ENCODE measurements around the gene SPC25.

DNA sequence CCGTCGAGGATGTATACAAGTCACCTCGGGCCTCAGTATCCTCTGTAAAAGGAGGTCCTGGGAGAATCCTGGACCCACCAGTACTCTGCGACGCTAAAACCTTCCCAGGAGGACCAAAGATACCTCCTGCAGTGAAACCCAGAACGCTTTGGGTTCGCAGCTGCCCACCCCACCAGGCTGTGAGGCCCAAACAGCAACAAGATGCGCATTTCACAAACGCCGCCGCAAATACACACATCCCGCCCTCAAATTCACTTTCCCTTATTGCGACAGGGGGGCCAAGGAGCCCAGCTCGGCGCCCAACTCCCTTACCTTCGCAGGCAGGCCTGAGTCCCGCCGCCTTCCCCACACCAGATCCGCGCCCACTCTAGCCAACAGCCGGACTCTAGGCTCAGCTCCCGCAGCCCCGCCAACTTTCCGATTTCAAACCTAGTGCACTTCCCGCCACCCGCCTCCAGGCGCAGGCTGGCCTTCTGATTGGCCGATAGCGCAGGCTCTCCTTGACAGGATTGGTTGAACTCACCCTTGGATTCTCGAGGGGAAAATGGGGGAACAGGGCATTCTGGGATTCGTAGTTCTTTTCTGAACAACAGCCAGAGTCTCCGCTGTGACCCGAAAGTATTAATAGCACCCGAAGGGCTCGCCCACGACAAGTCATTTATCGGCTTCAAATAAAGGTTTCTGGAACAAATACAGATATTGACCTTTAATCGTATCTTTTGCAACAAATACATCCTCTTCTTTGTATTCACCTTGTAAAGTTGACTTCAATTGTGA, at the start of gene SPC25:
- no peak for TF ChIP-seq ZNF121 (CRISPR knock-in tag; IDR thresholded peaks at IDR 0.05)
- TF ChIP-seq, protein P1, sequence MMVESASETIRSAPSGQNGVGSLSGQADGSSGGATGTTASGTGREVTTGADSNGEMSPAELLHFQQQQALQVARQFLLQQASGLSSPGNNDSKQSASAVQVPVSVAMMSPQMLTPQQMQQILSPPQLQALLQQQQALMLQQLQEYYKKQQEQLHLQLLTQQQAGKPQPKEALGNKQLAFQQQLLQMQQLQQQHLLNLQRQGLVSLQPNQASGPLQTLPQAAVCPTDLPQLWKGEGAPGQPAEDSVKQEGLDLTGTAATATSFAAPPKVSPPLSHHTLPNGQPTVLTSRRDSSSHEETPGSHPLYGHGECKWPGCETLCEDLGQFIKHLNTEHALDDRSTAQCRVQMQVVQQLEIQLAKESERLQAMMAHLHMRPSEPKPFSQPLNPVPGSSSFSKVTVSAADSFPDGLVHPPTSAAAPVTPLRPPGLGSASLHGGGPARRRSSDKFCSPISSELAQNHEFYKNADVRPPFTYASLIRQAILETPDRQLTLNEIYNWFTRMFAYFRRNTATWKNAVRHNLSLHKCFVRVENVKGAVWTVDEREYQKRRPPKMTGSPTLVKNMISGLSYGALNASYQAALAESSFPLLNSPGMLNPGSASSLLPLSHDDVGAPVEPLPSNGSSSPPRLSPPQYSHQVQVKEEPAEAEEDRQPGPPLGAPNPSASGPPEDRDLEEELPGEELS (CRISPR knock-in tag; IDR thresholded peaks at IDR 0.05), result peak; percentile 65; the same call in 1 of the 2 replicates
- TF ChIP-seq CTCF (IDR thresholded peaks at IDR 0.05), result no peak
- TF ChIP-seq GABPB1 (CRISPR knock-in tag; IDR thresholded peaks at IDR 0.05), result peak; percentile 74; the same call in 1 of the 2 replicates
- TF ChIP-seq MAX (CRISPR knock-in tag; IDR thresholded peaks at IDR 0.05), result 0 out of 2 replicates have a peak, but pooled peaks have one; percentile 19
- no peak; the same call in 1 of the 2 replicates for TF ChIP-seq ETV6 (CRISPR knock-in tag; IDR thresholded peaks at IDR 0.05)
- TF ChIP-seq USF2 (CRISPR knock-in tag; IDR thresholded peaks at IDR 0.05), result no peak
- TF ChIP-seq, protein P2, sequence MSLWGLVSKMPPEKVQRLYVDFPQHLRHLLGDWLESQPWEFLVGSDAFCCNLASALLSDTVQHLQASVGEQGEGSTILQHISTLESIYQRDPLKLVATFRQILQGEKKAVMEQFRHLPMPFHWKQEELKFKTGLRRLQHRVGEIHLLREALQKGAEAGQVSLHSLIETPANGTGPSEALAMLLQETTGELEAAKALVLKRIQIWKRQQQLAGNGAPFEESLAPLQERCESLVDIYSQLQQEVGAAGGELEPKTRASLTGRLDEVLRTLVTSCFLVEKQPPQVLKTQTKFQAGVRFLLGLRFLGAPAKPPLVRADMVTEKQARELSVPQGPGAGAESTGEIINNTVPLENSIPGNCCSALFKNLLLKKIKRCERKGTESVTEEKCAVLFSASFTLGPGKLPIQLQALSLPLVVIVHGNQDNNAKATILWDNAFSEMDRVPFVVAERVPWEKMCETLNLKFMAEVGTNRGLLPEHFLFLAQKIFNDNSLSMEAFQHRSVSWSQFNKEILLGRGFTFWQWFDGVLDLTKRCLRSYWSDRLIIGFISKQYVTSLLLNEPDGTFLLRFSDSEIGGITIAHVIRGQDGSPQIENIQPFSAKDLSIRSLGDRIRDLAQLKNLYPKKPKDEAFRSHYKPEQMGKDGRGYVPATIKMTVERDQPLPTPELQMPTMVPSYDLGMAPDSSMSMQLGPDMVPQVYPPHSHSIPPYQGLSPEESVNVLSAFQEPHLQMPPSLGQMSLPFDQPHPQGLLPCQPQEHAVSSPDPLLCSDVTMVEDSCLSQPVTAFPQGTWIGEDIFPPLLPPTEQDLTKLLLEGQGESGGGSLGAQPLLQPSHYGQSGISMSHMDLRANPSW (CRISPR knock-in tag; conservative IDR thresholded peaks at IDR 0.05; ENCODE audit: low read depth), result no peak
- no peak for TF ChIP-seq ZNF423 (CRISPR knock-in tag; IDR thresholded peaks at IDR 0.05)
- TF ChIP-seq, protein P3, sequence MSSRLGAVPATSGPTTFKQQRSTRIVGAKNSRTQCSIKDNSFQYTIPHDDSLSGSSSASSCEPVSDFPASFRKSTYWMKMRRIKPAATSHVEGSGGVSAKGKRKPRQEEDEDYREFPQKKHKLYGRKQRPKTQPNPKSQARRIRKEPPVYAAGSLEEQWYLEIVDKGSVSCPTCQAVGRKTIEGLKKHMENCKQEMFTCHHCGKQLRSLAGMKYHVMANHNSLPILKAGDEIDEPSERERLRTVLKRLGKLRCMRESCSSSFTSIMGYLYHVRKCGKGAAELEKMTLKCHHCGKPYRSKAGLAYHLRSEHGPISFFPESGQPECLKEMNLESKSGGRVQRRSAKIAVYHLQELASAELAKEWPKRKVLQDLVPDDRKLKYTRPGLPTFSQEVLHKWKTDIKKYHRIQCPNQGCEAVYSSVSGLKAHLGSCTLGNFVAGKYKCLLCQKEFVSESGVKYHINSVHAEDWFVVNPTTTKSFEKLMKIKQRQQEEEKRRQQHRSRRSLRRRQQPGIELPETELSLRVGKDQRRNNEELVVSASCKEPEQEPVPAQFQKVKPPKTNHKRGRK (CRISPR knock-in tag; IDR thresholded peaks at IDR 0.05; ENCODE audit: borderline replicate concordance), result no peak
- TF ChIP-seq TEAD4 (CRISPR knock-in tag; IDR thresholded peaks at IDR 0.05), result no peak
